ENCODE measurements around the gene ERMN. TPM values are rescaled to one million over a fixed set of nuclear protein-coding genes. Genes with fewer than 3 reads are reported as not detected.
"Not testable (repeated sequence)": the region's sequence is repeated elsewhere in the genome, so short reads cannot be mapped to it uniquely, and the experiment has no call there.

Gene ERMN
- total RNA-seq, 1 donor from 2014 or later, result 0.52 TPM

- H3K27me3 ChIP-seq (ENCODE audit: control insufficient read depth in 3 of 3, insufficient read depth in 3 of 3, low read length in 3 of 3), result no peaks in the 10 kb centered on the region
Measured at GRCh38 chr2:157349949-157350515, 24.4 kb upstream of the ERMN start.

GRCh38 chr2:157348291-157348921 is 22.8 kb upstream of the ERMN start:
- Histone ChIP-seq H3K4me3 (ENCODE audit: low read length in 3 of 3) (no peak overlapping the region), H3K27me3 (ENCODE audit: control insufficient read depth in 3 of 3, insufficient read depth in 3 of 3, low read length in 3 of 3) (no peaks in the 10 kb centered on the region), H3K36me3 (ENCODE audit: control insufficient read depth in 3 of 3, insufficient read depth in 3 of 3, low read length in 3 of 3) (no peaks in the 10 kb centered on the region), H3K9ac (ENCODE audit: low read depth in 1 of 3, low read length in 3 of 3) (no peak overlapping the region), H3K4me1 (ENCODE audit: control insufficient read depth in 3 of 3, insufficient read depth in 3 of 3, low read length in 3 of 3) (no peaks in the 10 kb centered on the region), H3K9me3 (ENCODE audit: control insufficient read depth in 3 of 3, low read length in 3 of 3) (no peaks in the 10 kb centered on the region), H3K27ac (ENCODE audit: low read depth, low read length) (no peak overlapping the region)

More at GRCh38 chr2:157349949-157350515, 24.4 kb upstream of the ERMN start:
- Histone ChIP-seq H3K4me1 (ENCODE audit: control insufficient read depth in 3 of 3, insufficient read depth in 3 of 3, low read length in 3 of 3) (no peaks in the 10 kb centered on the region), H3K4me3 (ENCODE audit: low read length in 3 of 3) (no peak overlapping the region), H3K36me3 (ENCODE audit: control insufficient read depth in 3 of 3, insufficient read depth in 3 of 3, low read length in 3 of 3) (no peaks in the 10 kb centered on the region), H3K9me3 (ENCODE audit: control insufficient read depth in 3 of 3, low read length in 3 of 3) (no peaks in the 10 kb centered on the region), H3K9ac (ENCODE audit: low read depth in 1 of 3, low read length in 3 of 3) (no peak overlapping the region), H3K27ac (ENCODE audit: low read depth, low read length) (no peak overlapping the region)

GRCh38 chr2:157345647-157346389 is 20.2 kb upstream of the ERMN start:
- H3K36me3 ChIP-seq (ENCODE audit: control insufficient read depth in 3 of 3, insufficient read depth in 3 of 3, low read length in 3 of 3), result no peaks in the 10 kb centered on the region

GRCh38 chr2:157341381-157341780 is 15.8 kb upstream of the ERMN start:
- H3K27me3 ChIP-seq (ENCODE audit: control insufficient read depth in 3 of 3, insufficient read depth in 3 of 3, low read length in 3 of 3); H3K27ac ChIP-seq (ENCODE audit: low read depth, low read length); H3K9me3 ChIP-seq (ENCODE audit: control insufficient read depth in 3 of 3, low read length in 3 of 3); H3K36me3 ChIP-seq (ENCODE audit: control insufficient read depth in 3 of 3, insufficient read depth in 3 of 3, low read length in 3 of 3); H3K4me3 ChIP-seq (ENCODE audit: low read length in 3 of 3); H3K4me1 ChIP-seq (ENCODE audit: control insufficient read depth in 3 of 3, insufficient read depth in 3 of 3, low read length in 3 of 3); H3K9ac ChIP-seq (ENCODE audit: low read depth in 1 of 3, low read length in 3 of 3): not testable (repeated sequence)

More at GRCh38 chr2:157345647-157346389, 20.2 kb upstream of the ERMN start:
- Histone ChIP-seq H3K9me3 (ENCODE audit: control insufficient read depth in 3 of 3, low read length in 3 of 3) (no peaks in the 10 kb centered on the region), H3K27me3 (ENCODE audit: control insufficient read depth in 3 of 3, insufficient read depth in 3 of 3, low read length in 3 of 3) (no peaks in the 10 kb centered on the region), H3K4me1 (ENCODE audit: control insufficient read depth in 3 of 3, insufficient read depth in 3 of 3, low read length in 3 of 3) (no peaks in the 10 kb centered on the region), H3K4me3 (ENCODE audit: low read length in 3 of 3) (no peak overlapping the region), H3K9ac (ENCODE audit: low read depth in 1 of 3, low read length in 3 of 3) (no peak overlapping the region), H3K27ac (ENCODE audit: low read depth, low read length) (no peak overlapping the region)

- Histone ChIP-seq H3K27me3 (ENCODE audit: control insufficient read depth in 3 of 3, insufficient read depth in 3 of 3, low read length in 3 of 3) (no peaks in the 10 kb centered on the region), H3K4me1 (ENCODE audit: control insufficient read depth in 3 of 3, insufficient read depth in 3 of 3, low read length in 3 of 3) (no peaks in the 10 kb centered on the region), H3K4me3 (ENCODE audit: low read length in 3 of 3) (no peak overlapping the region), H3K9ac (ENCODE audit: low read depth in 1 of 3, low read length in 3 of 3) (no peak overlapping the region), H3K9me3 (ENCODE audit: control insufficient read depth in 3 of 3, low read length in 3 of 3) (no peaks in the 10 kb centered on the region), H3K36me3 (ENCODE audit: control insufficient read depth in 3 of 3, insufficient read depth in 3 of 3, low read length in 3 of 3) (no peaks in the 10 kb centered on the region), H3K27ac (ENCODE audit: low read depth, low read length) (no peak overlapping the region)
Measured at GRCh38 chr2:157339965-157340655, 14.5 kb upstream of the ERMN start.

GRCh38 chr2:157337978-157338377 is 12.4 kb upstream of the ERMN start:
- Histone ChIP-seq H3K4me3 (ENCODE audit: low read length in 3 of 3) (no peak overlapping the region), H3K9me3 (ENCODE audit: control insufficient read depth in 3 of 3, low read length in 3 of 3) (no peaks in the 10 kb centered on the region), H3K27me3 (ENCODE audit: control insufficient read depth in 3 of 3, insufficient read depth in 3 of 3, low read length in 3 of 3) (no peaks in the 10 kb centered on the region), H3K9ac (ENCODE audit: low read depth in 1 of 3, low read length in 3 of 3) (no peak overlapping the region), H3K36me3 (ENCODE audit: control insufficient read depth in 3 of 3, insufficient read depth in 3 of 3, low read length in 3 of 3) (no peaks in the 10 kb centered on the region), H3K4me1 (ENCODE audit: control insufficient read depth in 3 of 3, insufficient read depth in 3 of 3, low read length in 3 of 3) (no peaks in the 10 kb centered on the region), H3K27ac (ENCODE audit: low read depth, low read length) (no peak overlapping the region)

GRCh38 chr2:157336137-157337010 is 10.8 kb upstream of the ERMN start:
- Histone ChIP-seq H3K27me3 (ENCODE audit: control insufficient read depth in 3 of 3, insufficient read depth in 3 of 3, low read length in 3 of 3) (no peaks in the 10 kb centered on the region), H3K27ac (ENCODE audit: low read depth, low read length) (no peak overlapping the region), H3K9ac (ENCODE audit: low read depth in 1 of 3, low read length in 3 of 3) (no peak overlapping the region), H3K9me3 (ENCODE audit: control insufficient read depth in 3 of 3, low read length in 3 of 3) (no peaks in the 10 kb centered on the region), H3K4me3 (ENCODE audit: low read length in 3 of 3) (no peak overlapping the region), H3K4me1 (ENCODE audit: control insufficient read depth in 3 of 3, insufficient read depth in 3 of 3, low read length in 3 of 3) (no peaks in the 10 kb centered on the region), H3K36me3 (ENCODE audit: control insufficient read depth in 3 of 3, insufficient read depth in 3 of 3, low read length in 3 of 3) (no peaks in the 10 kb centered on the region)

GRCh38 chr2:157334797-157335196 is 9.2 kb upstream of the ERMN start:
- Histone ChIP-seq H3K4me1 (ENCODE audit: control insufficient read depth in 3 of 3, insufficient read depth in 3 of 3, low read length in 3 of 3) (no peaks in the 10 kb centered on the region), H3K4me3 (ENCODE audit: low read length in 3 of 3) (no peak overlapping the region), H3K9me3 (ENCODE audit: control insufficient read depth in 3 of 3, low read length in 3 of 3) (no peaks in the 10 kb centered on the region), H3K9ac (ENCODE audit: low read depth in 1 of 3, low read length in 3 of 3) (no peak overlapping the region), H3K27me3 (ENCODE audit: control insufficient read depth in 3 of 3, insufficient read depth in 3 of 3, low read length in 3 of 3) (no peaks in the 10 kb centered on the region), H3K27ac (ENCODE audit: low read depth, low read length) (no peak overlapping the region), H3K36me3 (ENCODE audit: control insufficient read depth in 3 of 3, insufficient read depth in 3 of 3, low read length in 3 of 3) (no peaks in the 10 kb centered on the region)

GRCh38 chr2:157334335-157334734 is 8.7 kb upstream of the ERMN start:
- H3K4me3 ChIP-seq (ENCODE audit: low read length in 3 of 3), result no peak overlapping the region
- H3K27ac ChIP-seq (ENCODE audit: low read depth, low read length), result no peak overlapping the region
- H3K36me3 ChIP-seq (ENCODE audit: control insufficient read depth in 3 of 3, insufficient read depth in 3 of 3, low read length in 3 of 3), result no peaks in the 10 kb centered on the region
- no peaks in the 10 kb centered on the region for H3K27me3 ChIP-seq (ENCODE audit: control insufficient read depth in 3 of 3, insufficient read depth in 3 of 3, low read length in 3 of 3)
- no peak overlapping the region for H3K9ac ChIP-seq (ENCODE audit: low read depth in 1 of 3, low read length in 3 of 3)
- no peaks in the 10 kb centered on the region for H3K9me3 ChIP-seq (ENCODE audit: control insufficient read depth in 3 of 3, low read length in 3 of 3)
- no peaks in the 10 kb centered on the region for H3K4me1 ChIP-seq (ENCODE audit: control insufficient read depth in 3 of 3, insufficient read depth in 3 of 3, low read length in 3 of 3)

All from skeletal muscle tissue (tissue), 4 donors.